GM12878 (cell line): ENCODE measurements around the gene RAPGEF1. TPM values are rescaled to one million over a fixed set of nuclear protein-coding genes. Genes with fewer than 3 reads are reported as not detected.

ENCODE experiments used
- ATAC-seq: fragments of 200-7000 bp; cut with Tn5 transposase; 3 replicates; pipeline ENCODE4 v1.9.1; 2020; ENCODE audit warnings: mild to moderate bottlenecking, moderate library complexity
- BruUV-seq: library from RNA; stranded (reverse); fragments of 400-500 nt; replicated peaks from 2 replicates; lab custom pipeline; 2021; lab: Mats Ljungman, UMichigan
- CTCF ChIA-PET: fragments of 300-600 bp; sonication (Branson Sonifier 250); formaldehyde crosslinking; extraction: SDS; loops from one replicate; lab custom pipeline; 2021; ENCODE audit warnings: inconsistent platforms; lab: Yijun Ruan, JAX
- POLR2A ChIA-PET: fragments of 350-600 bp; formaldehyde crosslinking; extraction: SDS; loops from one replicate; lab custom pipeline; 2021; ENCODE audit warnings: inconsistent platforms; lab: Charles Lee
- RAD21 ChIA-PET: fragments of 300-600 bp; sonication (Branson Sonifier 250); formaldehyde crosslinking; loops from one replicate; lab custom pipeline; 2023; ENCODE audit warnings: antibody characterized with exemption; ENCODE audit not compliant: unreplicated experiment; lab: Charles Lee
- SMC1A ChIA-PET: fragments of 300-600 bp; sonication (Branson Sonifier 250); formaldehyde crosslinking; loops from one replicate; lab custom pipeline; 2023; ENCODE audit not compliant: unreplicated experiment, uncharacterized antibody; lab: Charles Lee
- DNase-seq: peaks from one replicate; pipeline ENCODE4 v3.0.0-alpha.2; 2011; ENCODE audit warnings: low read depth, low spot score
- FAIRE-seq: peaks from 3 replicates; lab custom pipeline; 2011; peaks lifted over from hg19 to GRCh38; lab: Jason Lieb, UNC
- H2AFZ ChIP-seq: 2 replicates; pipeline ENCODE4 v1.6.0; 2011; ENCODE audit warnings: low read depth, low read length, control low read depth; ENCODE audit not compliant: control insufficient read depth
- H3K27ac ChIP-seq: 2 replicates; pipeline ENCODE4 v1.5.1; 2011; ENCODE audit warnings: control low read depth; ENCODE audit not compliant: control insufficient read depth, insufficient read depth
- H3K27me3 ChIP-seq, 2 experiments: replicated peaks in 1 of 2; 2 replicates each; pipeline versions ENCODE4 v1.6.0 to v1.6.1; 2011; ENCODE audit warnings: low read length in 1 of 2; ENCODE audit not compliant: control insufficient read depth in 2 of 2, insufficient read depth in 2 of 2
- H3K36me3 ChIP-seq, 2 experiments: 2 replicates each; pipeline ENCODE4 v1.5.1; 2011; ENCODE audit warnings: low read length in 1 of 2; ENCODE audit not compliant: control insufficient read depth in 2 of 2, insufficient read depth in 2 of 2
- H3K4me1 ChIP-seq: 2 replicates; pipeline ENCODE4 v1.6.1; 2011; ENCODE audit warnings: mild to moderate bottlenecking, low read length, moderate library complexity, mixed read lengths; ENCODE audit not compliant: control insufficient read depth, insufficient read depth
- H3K4me2 ChIP-seq: 2 replicates; pipeline ENCODE4 v1.6.0; 2011; ENCODE audit warnings: control low read depth; ENCODE audit not compliant: control insufficient read depth, insufficient read depth
- H3K4me3 ChIP-seq: fragments of 200-600 bp; sonication (generic); 2 replicates; pipeline ENCODE4 v1.5.1; 2016
- H3K79me2 ChIP-seq: 2 replicates; pipeline ENCODE4 v1.6.0; 2011; ENCODE audit warnings: low read length; ENCODE audit not compliant: control insufficient read depth, insufficient read depth
- H3K9ac ChIP-seq: 2 replicates; pipeline ENCODE4 v1.8.0; 2011; ENCODE audit warnings: low read length, control low read depth, mixed read lengths; ENCODE audit not compliant: control insufficient read depth, insufficient read depth
- H3K9me3 ChIP-seq: replicated peaks from 3 replicates; pipeline ENCODE4 v1.5.1; 2011; ENCODE audit warnings: mild to moderate bottlenecking, low read length; ENCODE audit not compliant: control insufficient read depth, insufficient read depth
- H4K20me1 ChIP-seq: 2 replicates; pipeline ENCODE4 v1.6.0; 2011; ENCODE audit not compliant: control insufficient read depth, insufficient read depth
- CBX5 ChIP-seq: sonication (generic); IDR thresholded peaks from 2 replicates; pipeline ENCODE4 v1.6.1; 2016; ENCODE audit warnings: low read depth, moderate library complexity, mild to moderate bottlenecking, inconsistent platforms
- CREB1 ChIP-seq: IDR thresholded peaks from 2 replicates; pipeline ENCODE4 v1.6.1; 2012; ENCODE audit warnings: low read depth, mild to moderate bottlenecking, inconsistent platforms
- CREM ChIP-seq: IDR thresholded peaks from 2 replicates; pipeline ENCODE4 v1.6.1; 2014; ENCODE audit warnings: antibody characterized with exemption, low read depth
- MEF2B ChIP-seq: fragments of 450-650 bp; IDR thresholded peaks from 2 replicates; pipeline ENCODE4 v1.6.1; 2018; ENCODE audit warnings: mild to moderate bottlenecking, moderate library complexity; ENCODE audit not compliant: partially characterized antibody, poor library complexity, severe bottlenecking
- RAD21 ChIP-seq: IDR thresholded peaks from 2 replicates; pipeline ENCODE4 v1.6.1; 2011; ENCODE audit warnings: mild to moderate bottlenecking, low read depth, low read length, moderate library complexity; ENCODE audit not compliant: insufficient read depth
- SIN3A ChIP-seq: IDR thresholded peaks from 2 replicates; pipeline ENCODE4 v1.6.1; 2012; ENCODE audit warnings: low read depth, low read length, improper control_type of control experiment
- SMC3 ChIP-seq: IDR thresholded peaks from 2 replicates; pipeline ENCODE4 v1.6.1; 2011; ENCODE audit warnings: low read length, improper control_type of control experiment, borderline replicate concordance
- SPI1 ChIP-seq: IDR thresholded peaks from 2 replicates; pipeline ENCODE4 v1.6.1; 2011; ENCODE audit warnings: low read depth, mild to moderate bottlenecking, low read length, moderate library complexity, borderline replicate concordance; ENCODE audit not compliant: insufficient read depth
- STAT1 ChIP-seq: fragments of 450-650 bp; conservative IDR thresholded peaks from 2 replicates; pipeline ENCODE4 v1.6.1; 2014; ENCODE audit warnings: antibody characterized with exemption, mild to moderate bottlenecking
- TARDBP ChIP-seq: IDR thresholded peaks from 2 replicates; pipeline ENCODE4 v1.6.1; 2016; ENCODE audit warnings: borderline replicate concordance
- ZNF622 ChIP-seq: fragments of 450-650 bp; IDR thresholded peaks from 2 replicates; pipeline ENCODE4 v1.6.1; 2017; ENCODE audit warnings: mild to moderate bottlenecking, inconsistent platforms
- WGBS: methylation state at CpG from one replicate; pipeline ENCODE4 v1.1.6; 2016; ENCODE audit warnings: low lambda C conversion rate; ENCODE audit not compliant: insufficient replicate concordance, insufficient coverage; ENCODE audit errors: missing lambda C conversion rate; 5-methylcytosine and 5-hydroxymethylcytosine counted together
- in situ Hi-C: fragments of 300-500 bp; cut with MboI; formaldehyde crosslinking; loops from 9 replicates; pipeline ENCODE4 v1.14.3; 2018; ENCODE audit warnings: mixed read lengths
- intact Hi-C: fragments of 100-400 bp; cut with micrococcal nuclease; formaldehyde crosslinking; loops from one replicate; pipeline ENCODE4 v1.14.2; 2022; ENCODE audit not compliant: unreplicated experiment
- polyA plus RNA-seq, 11 experiments: library from polyadenylated mRNA; depleted of rRNA in 4 of 11; unstranded in 6 of 11; stranded (reverse) in 5 of 11; fragments of >200 nt; fragmentation: Nextera tagmentation in 4 of 11; fragmentation: Illumina TruSeq in 1 of 11; extraction: Ambion mirVana in 4 of 11; extraction: Trizol in 1 of 11; gene quantifications; 1 replicate in 1 of 11; 2 replicates in 10 of 11; pipeline versions ENCODE4 v1.2.1 to v1.2.3, GENCODE V29; 2011 to 2016; ENCODE audit warnings: inconsistent platforms in 2 of 11, missing spikeins in 2 of 11, low read depth in 1 of 11
- total RNA-seq, 4 experiments: library from RNA; depleted of rRNA in 3 of 4; stranded (reverse); fragments of >200 nt in 3 of 4; fragmentation: Illumina TruSeq in 1 of 4; extraction: Trizol in 1 of 4; gene quantifications; 2 replicates each; pipeline versions ENCODE4 v1.2.1 to v1.2.3, GENCODE V29; 2013 to 2021

The RAPGEF1 gene
- total and polyA plus RNA-seq, 10 of the 15 experiments (the other 5 are each of a cell fraction or from before 2014, with no cell fraction given): 0.42 to 113 (median 45.9) TPM

DNA sequence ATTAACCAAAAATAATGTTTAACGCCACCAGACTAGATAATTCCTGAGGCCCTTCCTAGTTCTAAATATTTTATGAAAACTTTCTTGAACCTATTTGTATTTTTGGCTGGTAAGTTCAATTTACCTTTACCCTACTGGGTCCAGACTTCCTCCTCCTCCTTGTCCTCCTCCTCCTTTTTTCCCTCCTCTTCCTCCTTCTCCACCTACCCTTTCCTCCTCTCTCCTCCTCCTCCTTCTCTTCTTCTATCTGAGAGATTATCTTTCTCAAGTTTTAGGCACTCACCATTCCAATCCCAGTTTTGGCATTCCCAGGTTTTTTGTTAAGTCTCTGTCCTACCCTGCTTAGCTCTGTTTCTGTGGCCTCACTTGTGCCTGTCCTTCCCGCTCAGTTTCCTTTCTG is 24.7 kb upstream of the RAPGEF1 start:
- Histone ChIP-seq H2AFZ (no peak overlapping the region), H3K9ac (no peak overlapping the region), H3K79me2 (no peaks in the 10 kb centered on the region), H3K4me3 (no peak overlapping the region), H3K9me3 (no peaks in the 10 kb centered on the region), H3K4me1 (no peaks in the 10 kb centered on the region), H3K4me2 (no peak overlapping the region), H3K36me3 (no peaks in the 10 kb centered on the region), H3K27ac (no peak overlapping the region), H4K20me1 (no peaks in the 10 kb centered on the region), H3K27me3 (no peaks in the 10 kb centered on the region)
- BruUV-seq: no TSS peak
- ChIA-PET RAD21 (interaction anchor here (1.4 kb wide), 1 partner anchor 472 kb away, joined by 3 read pairs; no protein-coding TSS in a partner anchor), CTCF (interaction anchor here (0.7 to 3.3 kb wide), 6 partner anchors 117 to 504 kb away, joined by 3 to 15 read pairs (median 4); no protein-coding TSS in a partner anchor), SMC1A (interaction anchor here (1.4 to 1.8 kb wide), 2 partner anchors 472 to 488 kb away, joined by 3 to 4 read pairs; no protein-coding TSS in a partner anchor), POLR2A (no interaction called here)
- in situ Hi-C loops (loop anchor here (5.0 kb wide), 1 partner anchor 488 kb away; no protein-coding TSS in a partner anchor), intact Hi-C loops (no loop called here)
- DNase-seq: no peak
- 18% methylated on average over 2 of the region's 2 CpGs for WGBS
- no peak for ATAC-seq
- TF ChIP-seq SPI1: no peak
- no peak for TF ChIP-seq ZNF622
- no peak for TF ChIP-seq SMC3
- TF ChIP-seq MEF2B: no peak
- TF ChIP-seq SIN3A: no peak
- no peak for TF ChIP-seq STAT1
- no peak for TF ChIP-seq CREM
- TF ChIP-seq CREB1: no peak
- no peak for TF ChIP-seq TARDBP
- no peak for TF ChIP-seq RAD21
- no peak for TF ChIP-seq CBX5
- no peak for FAIRE-seq
